H9 (cell line): ENCODE data around the gene HSD11B1. TPM values are rescaled to one million over a fixed set of nuclear protein-coding genes. Genes with fewer than 3 reads are reported as not detected.

Source experiments
- DNase-seq: peaks from one replicate; pipeline ENCODE4 v3.0.0-alpha.2; 2017
- H2AFZ ChIP-seq: one replicate; pipeline ENCODE4 v1.6.1; 2013; ENCODE audit warnings: mild to moderate bottlenecking, low read length, control low read depth, moderate library complexity
- H2AK5ac ChIP-seq: 2 replicates; pipeline ENCODE4 v1.6.1; 2013; ENCODE audit warnings: low read length, control low read depth, mixed read lengths; ENCODE audit not compliant: insufficient read length
- H2BK120ac ChIP-seq: one replicate; pipeline ENCODE4 v1.6.1; 2013; ENCODE audit warnings: low read depth, mild to moderate bottlenecking, low read length, control low read depth, inconsistent platforms; ENCODE audit not compliant: poor library complexity, severe bottlenecking
- H2BK12ac ChIP-seq: 2 replicates; pipeline ENCODE4 v1.6.1; 2013; ENCODE audit warnings: low read length, control low read depth, mixed read lengths, low read depth; ENCODE audit not compliant: insufficient read length
- H2BK15ac ChIP-seq: 2 replicates; pipeline ENCODE4 v1.6.1; 2013; ENCODE audit warnings: low read depth, low read length, control low read depth
- H2BK20ac ChIP-seq: one replicate; pipeline ENCODE4 v1.6.1; 2013; ENCODE audit warnings: low read depth, mild to moderate bottlenecking, low read length, control low read depth, inconsistent platforms; ENCODE audit not compliant: poor library complexity, severe bottlenecking
- H2BK5ac ChIP-seq: 2 replicates; pipeline ENCODE4 v1.6.1; 2013; ENCODE audit warnings: low read length, control low read depth, mixed read lengths; ENCODE audit not compliant: insufficient read length
- H3K14ac ChIP-seq: 2 replicates; pipeline ENCODE4 v1.6.1; 2013; ENCODE audit warnings: low read length, control low read depth; ENCODE audit not compliant: insufficient read depth
- H3K18ac ChIP-seq: 2 replicates; pipeline ENCODE4 v1.6.1; 2013; ENCODE audit warnings: low read depth, mild to moderate bottlenecking, mixed read lengths, low read length, control low read depth; ENCODE audit not compliant: insufficient read length
- H3K23ac ChIP-seq: 2 replicates; pipeline ENCODE4 v1.6.1; 2013; ENCODE audit warnings: low read length, control low read depth, mixed read lengths, low read depth; ENCODE audit not compliant: insufficient read length
- H3K23me2 ChIP-seq: 2 replicates; pipeline ENCODE4 v1.6.1; 2013; ENCODE audit warnings: low read depth, mild to moderate bottlenecking, mixed read lengths, low read length, control low read depth; ENCODE audit not compliant: insufficient read length, poor library complexity, severe bottlenecking
- H3K27ac ChIP-seq: 2 replicates; pipeline ENCODE4 v1.5.1; 2013; ENCODE audit warnings: low read length, control low read depth, mixed read lengths, low read depth; ENCODE audit not compliant: insufficient read length
- H3K27me3 ChIP-seq: 2 replicates; pipeline ENCODE4 v1.6.1; 2013; ENCODE audit warnings: low read length, control low read depth, inconsistent platforms; ENCODE audit not compliant: insufficient read depth
- H3K4ac ChIP-seq: 2 replicates; pipeline ENCODE4 v1.6.1; 2013; ENCODE audit warnings: low read depth, mild to moderate bottlenecking, control low read depth, inconsistent platforms, low read length, moderate library complexity
- H3K4me1 ChIP-seq: 2 replicates; pipeline ENCODE4 v1.6.1; 2013; ENCODE audit warnings: low read length, control low read depth, inconsistent platforms; ENCODE audit not compliant: insufficient read depth
- H3K4me2 ChIP-seq: 2 replicates; pipeline ENCODE4 v1.6.1; 2013; ENCODE audit warnings: low read length, control low read depth, mixed read lengths; ENCODE audit not compliant: insufficient read length, insufficient read depth
- H3K56ac ChIP-seq: 2 replicates; pipeline ENCODE4 v1.6.1; 2013; ENCODE audit warnings: low read depth, mild to moderate bottlenecking, mixed read lengths, low read length, control low read depth; ENCODE audit not compliant: insufficient read length
- H3K79me1 ChIP-seq: 2 replicates; pipeline ENCODE4 v1.6.1; 2013; ENCODE audit warnings: low read depth, mild to moderate bottlenecking, moderate library complexity, low read length, control low read depth, inconsistent platforms; ENCODE audit not compliant: insufficient read depth, poor library complexity, severe bottlenecking
- H3K79me2 ChIP-seq: 2 replicates; pipeline ENCODE4 v1.6.1; 2013; ENCODE audit warnings: low read length, control low read depth, inconsistent platforms; ENCODE audit not compliant: insufficient read depth
- H3K9ac ChIP-seq: 2 replicates; pipeline ENCODE4 v1.6.1; 2013; ENCODE audit warnings: low read length, control low read depth, mixed read lengths; ENCODE audit not compliant: insufficient read length; ENCODE audit errors: extremely low read depth
- H3K9me3 ChIP-seq: one replicate; pipeline ENCODE4 v1.6.1; 2013; ENCODE audit warnings: low read depth, low read length, inconsistent platforms; ENCODE audit not compliant: control insufficient read depth
- H3T11ph ChIP-seq: one replicate; pipeline ENCODE4 v1.6.1; 2013; ENCODE audit warnings: mild to moderate bottlenecking, low read length, control low read depth, inconsistent platforms
- H4K20me1 ChIP-seq: one replicate; pipeline ENCODE4 v1.6.1; 2013; ENCODE audit not compliant: control insufficient read depth, insufficient read length, insufficient read depth
- H4K5ac ChIP-seq: 2 replicates; pipeline ENCODE4 v1.6.1; 2013; ENCODE audit warnings: low read depth, mild to moderate bottlenecking, mixed read lengths, low read length, control low read depth; ENCODE audit not compliant: insufficient read length
- H4K8ac ChIP-seq: replicated peaks from 2 replicates; pipeline ENCODE4 v1.6.1; 2013; ENCODE audit warnings: low read length, control low read depth, mixed read lengths, low read depth; ENCODE audit not compliant: insufficient read length
- H4K91ac ChIP-seq: 2 replicates; pipeline ENCODE4 v1.6.1; 2013; ENCODE audit warnings: low read depth, mild to moderate bottlenecking, moderate library complexity, mixed read lengths, low read length, control low read depth; ENCODE audit not compliant: insufficient read length
- H3K27ac Mint-ChIP-seq, 3 experiments: 2 replicates in 2 of 3; 3 replicates in 1 of 3; pipeline ENCODE4 v1.8.0; 2020 to 2021; ENCODE audit warnings: mixed read lengths in 3 of 3, mild to moderate bottlenecking in 1 of 3, moderate library complexity in 1 of 3
- H3K27me3 Mint-ChIP-seq: 2 replicates; pipeline ENCODE4 v1.8.0; 2021; ENCODE audit warnings: low read depth, mild to moderate bottlenecking, moderate library complexity, mixed read lengths
- H3K36me3 Mint-ChIP-seq, 3 experiments: 2 replicates in 2 of 3; 3 replicates in 1 of 3; pipeline ENCODE4 v1.8.0; 2020 to 2021; ENCODE audit warnings: low read depth in 3 of 3, mixed read lengths in 3 of 3; ENCODE audit not compliant: insufficient read depth in 1 of 3
- H3K4me1 Mint-ChIP-seq, 2 experiments: 2 replicates each; pipeline ENCODE4 v1.8.0; 2020; ENCODE audit warnings: mixed read lengths in 2 of 2
- H3K4me3 Mint-ChIP-seq, 2 experiments: 2 replicates in 1 of 2; 3 replicates in 1 of 2; pipeline ENCODE4 v1.8.0; 2020 to 2021; ENCODE audit warnings: mild to moderate bottlenecking in 2 of 2, mixed read lengths in 2 of 2, moderate library complexity in 1 of 2
- H3K9me3 Mint-ChIP-seq, 2 experiments: 2 replicates in 1 of 2; 3 replicates in 1 of 2; pipeline ENCODE4 v1.8.0; 2020; ENCODE audit warnings: mild to moderate bottlenecking in 2 of 2, mixed read lengths in 2 of 2, moderate library complexity in 1 of 2
- WGBS: extraction: QIAGEN DNeasy Blood & Tissue Kit; methylation state at CpG from one replicate; pipeline ENCODE4 v1.1.7; 2013; ENCODE audit warnings: missing lambda C conversion rate, low lambda C conversion rate, mixed read lengths; ENCODE audit not compliant: insufficient read length; ENCODE audit errors: extremely low coverage; 5-methylcytosine and 5-hydroxymethylcytosine counted together
- total RNA-seq: library from RNA; stranded (reverse); gene quantifications from 2 replicates; pipeline ENCODE4 v1.2.1, GENCODE V29; 2021
- TF ChIP-seq, protein P1 (sequence below): fragments of 200-600 bp; sonication (generic); conservative IDR thresholded peaks from 3 replicates; pipeline ENCODE4 v1.8.0; 2021; ENCODE audit warnings: antibody characterized with exemption, mild to moderate bottlenecking

Gene HSD11B1
- total RNA-seq, 1 experiment from 2014 or later, result not detected

- no CpG with 5 or more reads among the region's 4 CpGs for WGBS
- no peaks in the 10 kb centered on the region for H3K79me1 ChIP-seq
- no peak overlapping the region for H2BK12ac ChIP-seq
- H3T11ph ChIP-seq, result no peak overlapping the region
- no peak overlapping the region for H3K4me2 ChIP-seq
- no peak overlapping the region for H3K56ac ChIP-seq
- H3K4ac ChIP-seq, result no peak overlapping the region
- H4K8ac ChIP-seq, result no peak overlapping the region
- Mint-ChIP-seq H3K4me1 (no peaks in the 10 kb centered on the region), H3K9me3 (no peaks in the 10 kb centered on the region), H3K27me3 (peaks cover 37% of the 10 kb centered on the region), H3K36me3 (no peaks in the 10 kb centered on the region), H3K4me3 (no peak overlapping the region), H3K27ac (no peak overlapping the region)
- H2AK5ac ChIP-seq, result no peak overlapping the region
- no peak overlapping the region for H2BK5ac ChIP-seq
- H3K9ac ChIP-seq, result no peak overlapping the region
- H3K27me3 ChIP-seq, result no peaks in the 10 kb centered on the region
- H3K27ac ChIP-seq, result no peak overlapping the region
- H3K4me1 ChIP-seq, result no peaks in the 10 kb centered on the region
- no peak overlapping the region for H2AFZ ChIP-seq
- no peak overlapping the region for H4K91ac ChIP-seq
- no peak overlapping the region for H3K18ac ChIP-seq
- H2BK120ac ChIP-seq, result no peak overlapping the region
- no peak overlapping the region for H3K23ac ChIP-seq
- H3K14ac ChIP-seq, result no peak overlapping the region
- TF ChIP-seq, protein P1, sequence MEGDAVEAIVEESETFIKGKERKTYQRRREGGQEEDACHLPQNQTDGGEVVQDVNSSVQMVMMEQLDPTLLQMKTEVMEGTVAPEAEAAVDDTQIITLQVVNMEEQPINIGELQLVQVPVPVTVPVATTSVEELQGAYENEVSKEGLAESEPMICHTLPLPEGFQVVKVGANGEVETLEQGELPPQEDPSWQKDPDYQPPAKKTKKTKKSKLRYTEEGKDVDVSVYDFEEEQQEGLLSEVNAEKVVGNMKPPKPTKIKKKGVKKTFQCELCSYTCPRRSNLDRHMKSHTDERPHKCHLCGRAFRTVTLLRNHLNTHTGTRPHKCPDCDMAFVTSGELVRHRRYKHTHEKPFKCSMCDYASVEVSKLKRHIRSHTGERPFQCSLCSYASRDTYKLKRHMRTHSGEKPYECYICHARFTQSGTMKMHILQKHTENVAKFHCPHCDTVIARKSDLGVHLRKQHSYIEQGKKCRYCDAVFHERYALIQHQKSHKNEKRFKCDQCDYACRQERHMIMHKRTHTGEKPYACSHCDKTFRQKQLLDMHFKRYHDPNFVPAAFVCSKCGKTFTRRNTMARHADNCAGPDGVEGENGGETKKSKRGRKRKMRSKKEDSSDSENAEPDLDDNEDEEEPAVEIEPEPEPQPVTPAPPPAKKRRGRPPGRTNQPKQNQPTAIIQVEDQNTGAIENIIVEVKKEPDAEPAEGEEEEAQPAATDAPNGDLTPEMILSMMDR, result no peak
- H3K23me2 ChIP-seq, result no peaks in the 10 kb centered on the region
- H4K5ac ChIP-seq, result no peak overlapping the region
- H2BK20ac ChIP-seq, result no peak overlapping the region
- DNase-seq, result no peak
- H3K9me3 ChIP-seq, result no peaks in the 10 kb centered on the region
- H2BK15ac ChIP-seq, result no peak overlapping the region
- H3K79me2 ChIP-seq, result no peaks in the 10 kb centered on the region
- H4K20me1 ChIP-seq, result no peaks in the 10 kb centered on the region
Measured at GRCh38 chr1:209667708-209668107, 36.9 kb upstream of the HSD11B1 start.
